ENCODE results near the gene TMEM214. TPM values are rescaled to one million over a fixed set of nuclear protein-coding genes. Genes with fewer than 3 reads are reported as not detected.

TMEM214 gene
- total RNA-seq, 1 donor from 2014 or later: 93.5 TPM

DNA sequence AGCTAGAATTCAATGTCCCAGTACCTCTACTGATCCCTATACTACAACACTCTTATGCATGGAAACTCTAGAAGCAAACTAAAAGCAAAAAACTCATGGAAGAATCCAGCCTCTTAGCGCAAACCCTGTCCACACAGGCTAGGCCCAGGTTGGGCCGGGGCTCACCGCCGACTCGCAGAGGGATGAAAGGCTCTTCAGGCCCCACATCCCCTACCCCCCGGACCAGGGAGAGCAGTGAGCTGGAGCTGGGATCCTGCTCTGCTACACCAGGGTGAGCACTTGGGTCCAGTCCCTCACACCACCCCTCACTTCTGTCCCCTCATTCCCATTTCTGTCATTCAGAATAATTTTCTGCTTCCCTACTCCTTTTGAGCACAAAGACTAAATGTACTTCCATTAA lies 36.7 kb downstream of the TMEM214 start:
- Mint-ChIP-seq H3K4me1 (ENCODE audit: low read depth, unreplicated experiment) (peaks cover 29% of the 10 kb centered on the region), H3K4me3 (ENCODE audit: unreplicated experiment) (peak overlapping the region; percentile 98), H3K36me3 (ENCODE audit: low read depth, unreplicated experiment) (peaks cover 21% of the 10 kb centered on the region), H3K27me3 (ENCODE audit: low read depth, unreplicated experiment) (no peaks in the 10 kb centered on the region), H3K27ac (ENCODE audit: unreplicated experiment) (peak overlapping the region; percentile 88), H3K9me3 (ENCODE audit: unreplicated experiment) (no peaks in the 10 kb centered on the region)
- peaks cover 53% of the 10 kb centered on the region for H4K20me1 ChIP-seq (ENCODE audit: insufficient read depth, low read length)
- TF ChIP-seq, protein P1, sequence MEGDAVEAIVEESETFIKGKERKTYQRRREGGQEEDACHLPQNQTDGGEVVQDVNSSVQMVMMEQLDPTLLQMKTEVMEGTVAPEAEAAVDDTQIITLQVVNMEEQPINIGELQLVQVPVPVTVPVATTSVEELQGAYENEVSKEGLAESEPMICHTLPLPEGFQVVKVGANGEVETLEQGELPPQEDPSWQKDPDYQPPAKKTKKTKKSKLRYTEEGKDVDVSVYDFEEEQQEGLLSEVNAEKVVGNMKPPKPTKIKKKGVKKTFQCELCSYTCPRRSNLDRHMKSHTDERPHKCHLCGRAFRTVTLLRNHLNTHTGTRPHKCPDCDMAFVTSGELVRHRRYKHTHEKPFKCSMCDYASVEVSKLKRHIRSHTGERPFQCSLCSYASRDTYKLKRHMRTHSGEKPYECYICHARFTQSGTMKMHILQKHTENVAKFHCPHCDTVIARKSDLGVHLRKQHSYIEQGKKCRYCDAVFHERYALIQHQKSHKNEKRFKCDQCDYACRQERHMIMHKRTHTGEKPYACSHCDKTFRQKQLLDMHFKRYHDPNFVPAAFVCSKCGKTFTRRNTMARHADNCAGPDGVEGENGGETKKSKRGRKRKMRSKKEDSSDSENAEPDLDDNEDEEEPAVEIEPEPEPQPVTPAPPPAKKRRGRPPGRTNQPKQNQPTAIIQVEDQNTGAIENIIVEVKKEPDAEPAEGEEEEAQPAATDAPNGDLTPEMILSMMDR (IDR thresholded peaks at IDR 0.05; ENCODE audit: insufficient read depth, low read depth, low read length): no peak
- TF ChIP-seq EZH2 (IDR thresholded peaks at IDR 0.05; ENCODE audit: insufficient read depth, low read length): no peak
- H3K4me2 ChIP-seq (ENCODE audit: low read length): peak overlapping the region; percentile 97
- FAIRE-seq (no peak), DNase-seq (ENCODE audit: low read depth) (no peak)
- no peaks in the 10 kb centered on the region for H3K9me3 ChIP-seq (ENCODE audit: insufficient read depth, low read depth, low read length)
- peak overlapping the region; percentile 96 for H3K9ac ChIP-seq (ENCODE audit: low read length)
- H3K27me3 ChIP-seq (ENCODE audit: insufficient read depth, low read length): no peaks in the 10 kb centered on the region
- H3K79me2 ChIP-seq (ENCODE audit: insufficient read depth, low read length): peaks cover 52% of the 10 kb centered on the region
- H3K27ac ChIP-seq (ENCODE audit: low read depth, low read length): no peak overlapping the region
- peaks cover 35% of the 10 kb centered on the region for H3K36me3 ChIP-seq (ENCODE audit: insufficient read depth, low read length)
- peak overlapping the region; percentile 98 for H3K4me3 ChIP-seq (ENCODE audit: insufficient read depth, low read depth, low read length)
- peaks cover 42% of the 10 kb centered on the region for H3K4me1 ChIP-seq (ENCODE audit: insufficient read depth, low read length)
- H2AFZ ChIP-seq (ENCODE audit: low read depth, low read length): no peak overlapping the region

DNA sequence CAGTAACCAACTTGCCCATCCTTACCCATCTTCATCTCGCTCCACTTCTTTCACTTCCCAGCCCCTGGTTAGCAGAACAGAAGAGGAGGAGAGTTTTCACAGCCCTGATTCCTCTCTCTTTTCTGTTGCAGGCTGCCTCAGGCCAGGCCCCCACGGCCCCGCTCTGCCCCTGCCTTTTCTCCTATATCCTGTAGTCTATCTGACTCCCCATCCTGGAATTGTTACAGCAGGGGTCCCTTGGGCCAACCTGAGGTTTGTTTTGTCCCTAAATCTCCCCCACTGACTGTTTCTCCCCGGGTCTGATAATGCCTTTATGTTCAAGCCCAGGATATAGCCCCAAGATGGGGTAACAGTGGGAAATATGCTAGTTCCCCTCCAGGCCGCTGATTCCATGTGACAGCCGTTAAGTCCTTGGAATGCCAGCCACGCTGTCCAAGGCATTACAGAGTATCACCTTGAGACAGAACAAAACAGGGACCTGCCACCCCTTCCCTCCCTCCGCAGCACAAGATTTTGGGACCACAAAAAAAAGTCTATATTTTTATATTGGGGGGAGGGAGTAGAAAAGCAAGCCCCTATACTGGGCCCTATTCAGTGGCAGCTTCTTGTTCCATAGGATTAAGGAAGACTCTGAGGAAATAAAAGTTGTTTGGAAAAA lies 37.3 kb downstream of the TMEM214 start:
- Histone ChIP-seq H4K20me1 (ENCODE audit: insufficient read depth, low read length) (peaks cover 51% of the 10 kb centered on the region), H3K9ac (ENCODE audit: low read length) (peak overlapping the region; percentile 96), H3K27me3 (ENCODE audit: insufficient read depth, low read length) (no peaks in the 10 kb centered on the region), H3K79me2 (ENCODE audit: insufficient read depth, low read length) (peaks cover 51% of the 10 kb centered on the region), H3K4me1 (ENCODE audit: insufficient read depth, low read length) (peaks cover 47% of the 10 kb centered on the region), H3K4me3 (ENCODE audit: insufficient read depth, low read depth, low read length) (peak overlapping the region; percentile 98), H2AFZ (ENCODE audit: low read depth, low read length) (no peak overlapping the region), H3K9me3 (ENCODE audit: insufficient read depth, low read depth, low read length) (no peaks in the 10 kb centered on the region), H3K36me3 (ENCODE audit: insufficient read depth, low read length) (peaks cover 32% of the 10 kb centered on the region), H3K4me2 (ENCODE audit: low read length) (peak overlapping the region; percentile 97), H3K27ac (ENCODE audit: low read depth, low read length) (no peak overlapping the region)
- H3K27me3 Mint-ChIP-seq (ENCODE audit: low read depth, unreplicated experiment): no peaks in the 10 kb centered on the region
- H3K4me1 Mint-ChIP-seq (ENCODE audit: low read depth, unreplicated experiment): peaks cover 33% of the 10 kb centered on the region
- H3K36me3 Mint-ChIP-seq (ENCODE audit: low read depth, unreplicated experiment): peaks cover 20% of the 10 kb centered on the region
- H3K4me3 Mint-ChIP-seq (ENCODE audit: unreplicated experiment): peak overlapping the region; percentile 98
- FAIRE-seq: no peak
- H3K9me3 Mint-ChIP-seq (ENCODE audit: unreplicated experiment): no peaks in the 10 kb centered on the region
- TF ChIP-seq, protein P1 (IDR thresholded peaks at IDR 0.05; ENCODE audit: insufficient read depth, low read depth, low read length): no peak
- TF ChIP-seq EZH2 (IDR thresholded peaks at IDR 0.05; ENCODE audit: insufficient read depth, low read length): no peak
- peak overlapping the region; percentile 94 for H3K27ac Mint-ChIP-seq (ENCODE audit: unreplicated experiment)
- no peak for DNase-seq (ENCODE audit: low read depth)

DNA sequence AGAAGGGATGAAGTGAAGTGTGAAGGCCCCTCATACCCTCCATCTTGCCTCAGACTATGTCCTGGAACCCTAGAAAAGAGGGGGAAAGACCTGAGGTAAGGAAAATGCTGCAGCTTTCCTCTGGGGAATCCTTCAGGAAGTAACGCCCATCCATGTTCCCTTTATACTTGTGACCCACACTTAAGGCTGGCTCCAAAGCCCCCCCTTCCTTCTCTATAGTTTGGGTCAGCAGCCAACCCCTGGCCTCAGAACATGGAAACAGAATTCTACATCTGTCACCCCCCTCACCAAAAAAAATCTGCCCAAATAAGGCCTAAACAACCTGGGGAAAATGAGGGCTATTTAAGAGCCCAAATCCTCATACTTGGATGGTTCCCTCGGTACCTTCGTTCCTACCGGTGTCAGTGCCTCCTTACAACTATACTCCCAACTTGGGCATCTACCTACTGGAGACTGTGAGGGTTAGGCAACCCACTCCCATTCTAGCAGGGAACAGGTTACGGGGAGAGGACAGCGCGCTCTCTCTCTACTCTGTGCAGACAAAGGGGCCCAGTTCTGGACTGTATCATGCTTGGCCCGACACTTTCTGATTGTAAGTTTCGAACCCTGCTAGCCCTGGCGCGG lies 38.0 kb downstream of the TMEM214 start:
- Histone ChIP-seq H3K36me3 (ENCODE audit: insufficient read depth, low read length) (peaks cover 25% of the 10 kb centered on the region), H3K9ac (ENCODE audit: low read length) (peak overlapping the region; percentile 96), H4K20me1 (ENCODE audit: insufficient read depth, low read length) (peaks cover 44% of the 10 kb centered on the region), H2AFZ (ENCODE audit: low read depth, low read length) (peak overlapping the region; percentile 53), H3K9me3 (ENCODE audit: insufficient read depth, low read depth, low read length) (no peaks in the 10 kb centered on the region), H3K4me2 (ENCODE audit: low read length) (peak overlapping the region; percentile 97), H3K27me3 (ENCODE audit: insufficient read depth, low read length) (no peaks in the 10 kb centered on the region), H3K4me1 (ENCODE audit: insufficient read depth, low read length) (peaks cover 50% of the 10 kb centered on the region), H3K79me2 (ENCODE audit: insufficient read depth, low read length) (peaks cover 48% of the 10 kb centered on the region), H3K27ac (ENCODE audit: low read depth, low read length) (peak overlapping the region; percentile 86), H3K4me3 (ENCODE audit: insufficient read depth, low read depth, low read length) (peak overlapping the region; percentile 98)
- H3K4me3 Mint-ChIP-seq (ENCODE audit: unreplicated experiment): peak overlapping the region; percentile 98
- peaks cover 36% of the 10 kb centered on the region for H3K4me1 Mint-ChIP-seq (ENCODE audit: low read depth, unreplicated experiment)
- FAIRE-seq (no peak), DNase-seq (ENCODE audit: low read depth) (no peak)
- H3K9me3 Mint-ChIP-seq (ENCODE audit: unreplicated experiment): no peaks in the 10 kb centered on the region
- TF ChIP-seq, protein P1 (IDR thresholded peaks at IDR 0.05; ENCODE audit: insufficient read depth, low read depth, low read length): no peak
- TF ChIP-seq EZH2 (IDR thresholded peaks at IDR 0.05; ENCODE audit: insufficient read depth, low read length): no peak
- no peaks in the 10 kb centered on the region for H3K27me3 Mint-ChIP-seq (ENCODE audit: low read depth, unreplicated experiment)
- H3K36me3 Mint-ChIP-seq (ENCODE audit: low read depth, unreplicated experiment): peaks cover 17% of the 10 kb centered on the region
- H3K27ac Mint-ChIP-seq (ENCODE audit: unreplicated experiment): peak overlapping the region; percentile 94
